ENCODE data around the gene ARHGAP29. TPM values are rescaled to one million over a fixed set of nuclear protein-coding genes. Genes with fewer than 3 reads are reported as not detected.

ARHGAP29 gene
- total and polyA plus RNA-seq, 7 donors: 5.1 to 20.0 (median 11.8) TPM

DNA sequence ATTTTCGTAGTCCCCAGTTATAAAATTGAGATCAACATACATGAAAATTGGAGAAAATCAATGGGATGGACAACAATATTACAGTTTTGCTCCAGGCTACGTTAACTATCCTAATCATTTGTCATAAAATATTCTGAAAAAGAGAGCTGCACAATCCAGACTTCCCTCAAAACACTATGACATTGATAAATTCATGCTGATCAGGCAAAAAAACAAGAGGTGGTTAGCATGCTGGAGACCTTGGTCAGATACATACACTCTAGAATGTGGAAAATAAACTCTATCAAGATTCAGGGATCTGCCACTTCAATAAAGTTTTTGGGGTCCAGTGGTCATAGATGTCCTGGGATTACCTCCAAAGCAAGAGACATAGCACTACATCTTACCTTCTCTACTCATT, 32.5 kb upstream of the ARHGAP29 start:
- Histone ChIP-seq H3K36me3 (ENCODE audit: insufficient read depth in 1 of 2, low read depth in 1 of 2) (no peaks in the 10 kb centered on the region), H3K27me3 (ENCODE audit: insufficient read depth in 3 of 3, low read length in 2 of 3) (no peaks in the 10 kb centered on the region), H3K4me1 (peaks cover 4% of the 10 kb centered on the region), H3K27ac (no peak overlapping the region), H3K9me3 (no peaks in the 10 kb centered on the region), H3K4me3 (no peak overlapping the region)
- WGBS, 3 donors: 90 to 98% (median 97%) methylated on average over 2 of the region's 2 CpGs
- no peak for ATAC-seq
- TF ChIP-seq, protein P1, sequence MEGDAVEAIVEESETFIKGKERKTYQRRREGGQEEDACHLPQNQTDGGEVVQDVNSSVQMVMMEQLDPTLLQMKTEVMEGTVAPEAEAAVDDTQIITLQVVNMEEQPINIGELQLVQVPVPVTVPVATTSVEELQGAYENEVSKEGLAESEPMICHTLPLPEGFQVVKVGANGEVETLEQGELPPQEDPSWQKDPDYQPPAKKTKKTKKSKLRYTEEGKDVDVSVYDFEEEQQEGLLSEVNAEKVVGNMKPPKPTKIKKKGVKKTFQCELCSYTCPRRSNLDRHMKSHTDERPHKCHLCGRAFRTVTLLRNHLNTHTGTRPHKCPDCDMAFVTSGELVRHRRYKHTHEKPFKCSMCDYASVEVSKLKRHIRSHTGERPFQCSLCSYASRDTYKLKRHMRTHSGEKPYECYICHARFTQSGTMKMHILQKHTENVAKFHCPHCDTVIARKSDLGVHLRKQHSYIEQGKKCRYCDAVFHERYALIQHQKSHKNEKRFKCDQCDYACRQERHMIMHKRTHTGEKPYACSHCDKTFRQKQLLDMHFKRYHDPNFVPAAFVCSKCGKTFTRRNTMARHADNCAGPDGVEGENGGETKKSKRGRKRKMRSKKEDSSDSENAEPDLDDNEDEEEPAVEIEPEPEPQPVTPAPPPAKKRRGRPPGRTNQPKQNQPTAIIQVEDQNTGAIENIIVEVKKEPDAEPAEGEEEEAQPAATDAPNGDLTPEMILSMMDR (IDR thresholded peaks at IDR 0.05): no peak
- intact Hi-C loops (cut with DNase I): no loop called here
- DNase-seq: no peak

DNA sequence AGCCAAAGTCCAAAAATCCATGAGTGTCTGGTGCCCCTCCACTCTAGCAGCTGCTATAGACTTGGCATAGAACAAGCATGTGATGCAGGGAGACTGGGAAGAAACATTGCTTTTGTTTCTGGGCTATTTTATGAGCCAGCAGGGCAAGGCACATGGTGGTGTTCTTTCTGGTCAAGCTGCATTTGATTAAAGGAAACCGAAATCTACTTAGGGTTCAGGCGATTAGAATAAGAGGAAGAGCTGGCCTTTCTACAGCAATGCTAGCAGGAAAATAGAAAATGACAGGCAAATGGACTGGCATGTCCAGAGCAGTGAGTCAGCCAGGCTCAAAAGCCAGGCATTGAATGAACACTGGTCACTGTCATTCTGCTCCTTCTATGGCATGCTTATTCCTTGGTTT, 28.5 kb upstream of the ARHGAP29 start:
- Histone ChIP-seq H3K9me3 (no peaks in the 10 kb centered on the region), H3K27me3 (ENCODE audit: insufficient read depth in 3 of 3, low read length in 2 of 3) (no peaks in the 10 kb centered on the region), H3K4me3 (no peak overlapping the region), H3K27ac (peak overlapping the region; percentile 36), H3K36me3 (ENCODE audit: insufficient read depth in 1 of 2, low read depth in 1 of 2) (no peaks in the 10 kb centered on the region), H3K4me1 (peaks cover 4% of the 10 kb centered on the region)
- TF ChIP-seq, protein P1 (IDR thresholded peaks at IDR 0.05): no peak
- 23 to 33% (median 24%) methylated on average over 2 of the region's 2 CpGs for WGBS, 3 donors
- intact Hi-C loops (cut with DNase I): no loop called here
- DNase-seq (no peak), ATAC-seq (peak; percentile 75 to 91 (median 80))

DNA sequence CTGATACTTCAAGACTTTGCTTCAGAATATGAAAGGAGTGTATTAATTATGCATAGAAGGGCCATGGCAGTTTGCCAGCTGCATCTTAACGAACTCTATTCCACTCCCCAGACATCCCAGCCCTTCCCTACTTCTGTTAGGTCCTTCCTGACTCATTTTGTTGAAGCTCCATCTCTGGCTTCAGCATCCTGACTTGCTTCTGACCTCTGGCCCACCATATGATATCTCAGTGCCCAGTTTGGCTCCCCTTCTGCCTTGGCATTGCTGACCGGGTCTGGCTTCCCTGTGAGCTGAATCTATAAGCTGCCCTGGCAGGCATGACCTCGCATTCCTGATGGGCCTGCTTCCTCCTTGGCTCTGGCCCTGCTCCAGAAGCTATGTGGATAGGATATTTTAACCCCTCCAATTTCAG, 27.6 kb upstream of the ARHGAP29 start:
- Histone ChIP-seq H3K4me1 (peaks cover 4% of the 10 kb centered on the region), H3K27me3 (ENCODE audit: insufficient read depth in 3 of 3, low read length in 2 of 3) (no peaks in the 10 kb centered on the region), H3K27ac (no peak overlapping the region), H3K36me3 (ENCODE audit: insufficient read depth in 1 of 2, low read depth in 1 of 2) (no peaks in the 10 kb centered on the region), H3K4me3 (no peak overlapping the region), H3K9me3 (no peaks in the 10 kb centered on the region)
- intact Hi-C loops (cut with DNase I): no loop called here
- WGBS, 3 donors: 37 to 42% (median 40%) methylated on average over 3 of the region's 3 CpGs
- no peak for DNase-seq
- ATAC-seq: no peak
- TF ChIP-seq, protein P1 (IDR thresholded peaks at IDR 0.05): no peak

DNA sequence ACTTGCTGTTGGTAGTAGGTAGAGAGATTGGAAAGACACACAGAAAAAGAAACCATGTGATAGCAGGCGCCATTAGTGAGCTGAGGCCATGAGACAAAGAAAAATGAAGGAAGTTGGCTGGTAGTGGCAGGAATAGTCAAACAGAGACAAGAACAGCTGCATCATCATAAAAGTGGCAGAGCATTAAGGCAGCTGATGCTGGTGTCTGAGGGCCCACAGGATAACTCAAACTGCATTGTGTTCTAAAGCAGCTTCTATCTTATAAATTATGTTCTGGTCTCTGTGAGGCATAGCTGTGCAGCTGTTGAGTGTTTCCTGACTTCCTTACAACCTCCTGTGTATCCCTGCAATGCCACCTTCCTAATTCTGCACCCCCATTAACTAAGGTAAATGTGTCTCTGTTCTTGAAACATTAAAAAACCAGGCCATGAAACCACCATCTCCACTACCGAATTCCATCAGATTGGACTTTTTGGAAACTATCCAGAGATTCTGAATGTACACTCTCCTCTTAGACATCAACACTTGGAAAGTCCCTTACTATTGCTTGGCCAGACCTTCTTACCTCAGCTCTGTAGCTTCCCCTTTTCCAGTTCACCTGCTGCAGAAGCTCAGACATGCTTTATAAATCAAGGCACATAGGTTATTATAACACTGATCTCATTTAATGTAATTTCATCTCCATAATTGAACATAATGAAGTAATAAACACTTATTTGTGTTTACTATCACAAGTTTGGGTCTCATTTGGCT, 23.4 kb upstream of the ARHGAP29 start:
- ATAC-seq: no peak
- Histone ChIP-seq H3K9me3 (no peaks in the 10 kb centered on the region), H3K27me3 (ENCODE audit: insufficient read depth in 3 of 3, low read length in 2 of 3) (no peaks in the 10 kb centered on the region), H3K27ac (no peak overlapping the region), H3K4me1 (peaks cover 17% of the 10 kb centered on the region), H3K4me3 (no peak overlapping the region), H3K36me3 (ENCODE audit: insufficient read depth in 1 of 2, low read depth in 1 of 2) (no peaks in the 10 kb centered on the region)
- WGBS, 3 donors: 79 to 88% (median 88%) methylated on average over 2 of the region's 2 CpGs
- intact Hi-C loops (cut with DNase I): no loop called here
- TF ChIP-seq, protein P1 (IDR thresholded peaks at IDR 0.05): no peak
- no peak for DNase-seq
